Fibroblast of the aortic adventitia (primary cell): Measurements from ENCODE around the gene ALK. TPM values are rescaled to one million over a fixed set of nuclear protein-coding genes. Genes with fewer than 3 reads are reported as not detected.

ENCODE experiments used
- DNase-seq: peaks from one replicate; pipeline ENCODE4 v3.0.0-alpha.2; 2010; ENCODE audit warnings: low read depth
- H3K4me3 ChIP-seq: 2 replicates; pipeline ENCODE4 v1.5.1; 2011; ENCODE audit warnings: low read depth, mild to moderate bottlenecking, control low read depth, low read length, moderate library complexity
- total RNA-seq: library from RNA; depleted of rRNA; stranded (reverse); fragments of >200 nt; gene quantifications from 2 replicates; pipeline ENCODE4 v1.2.3, GENCODE V29; 2012; ENCODE audit warnings: low replicate concordance
- TF ChIP-seq, protein P1 (sequence below): IDR thresholded peaks from 2 replicates; pipeline ENCODE4 v1.5.1; 2011; ENCODE audit warnings: mild to moderate bottlenecking, low read length, control low read depth, inconsistent platforms; ENCODE audit not compliant: insufficient read depth

ALK gene
- total RNA-seq, 1 donor = 0.27 TPM

GRCh38 chr2:29518010-29518409 lies 403.4 kb downstream of the ALK start:
- TF ChIP-seq, protein P1, sequence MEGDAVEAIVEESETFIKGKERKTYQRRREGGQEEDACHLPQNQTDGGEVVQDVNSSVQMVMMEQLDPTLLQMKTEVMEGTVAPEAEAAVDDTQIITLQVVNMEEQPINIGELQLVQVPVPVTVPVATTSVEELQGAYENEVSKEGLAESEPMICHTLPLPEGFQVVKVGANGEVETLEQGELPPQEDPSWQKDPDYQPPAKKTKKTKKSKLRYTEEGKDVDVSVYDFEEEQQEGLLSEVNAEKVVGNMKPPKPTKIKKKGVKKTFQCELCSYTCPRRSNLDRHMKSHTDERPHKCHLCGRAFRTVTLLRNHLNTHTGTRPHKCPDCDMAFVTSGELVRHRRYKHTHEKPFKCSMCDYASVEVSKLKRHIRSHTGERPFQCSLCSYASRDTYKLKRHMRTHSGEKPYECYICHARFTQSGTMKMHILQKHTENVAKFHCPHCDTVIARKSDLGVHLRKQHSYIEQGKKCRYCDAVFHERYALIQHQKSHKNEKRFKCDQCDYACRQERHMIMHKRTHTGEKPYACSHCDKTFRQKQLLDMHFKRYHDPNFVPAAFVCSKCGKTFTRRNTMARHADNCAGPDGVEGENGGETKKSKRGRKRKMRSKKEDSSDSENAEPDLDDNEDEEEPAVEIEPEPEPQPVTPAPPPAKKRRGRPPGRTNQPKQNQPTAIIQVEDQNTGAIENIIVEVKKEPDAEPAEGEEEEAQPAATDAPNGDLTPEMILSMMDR = no peak
- no peak overlapping the region for H3K4me3 ChIP-seq
- peak; percentile 42 for DNase-seq

- H3K4me3 ChIP-seq = no peak overlapping the region
- DNase-seq = no peak
- TF ChIP-seq, protein P1 = no peak
These were observed 404.0 kb downstream of the ALK start for GRCh38 chr2:29517413-29517812.

- no peak overlapping the region for H3K4me3 ChIP-seq
- TF ChIP-seq, protein P1 = no peak
- DNase-seq = no peak
These were observed 404.6 kb downstream of the ALK start for GRCh38 chr2:29516767-29517166.

GRCh38 chr2:29509878-29510277 lies 411.5 kb downstream of the ALK start:
- DNase-seq = no peak
- no peak overlapping the region for H3K4me3 ChIP-seq
- TF ChIP-seq, protein P1 = no peak

DNA sequence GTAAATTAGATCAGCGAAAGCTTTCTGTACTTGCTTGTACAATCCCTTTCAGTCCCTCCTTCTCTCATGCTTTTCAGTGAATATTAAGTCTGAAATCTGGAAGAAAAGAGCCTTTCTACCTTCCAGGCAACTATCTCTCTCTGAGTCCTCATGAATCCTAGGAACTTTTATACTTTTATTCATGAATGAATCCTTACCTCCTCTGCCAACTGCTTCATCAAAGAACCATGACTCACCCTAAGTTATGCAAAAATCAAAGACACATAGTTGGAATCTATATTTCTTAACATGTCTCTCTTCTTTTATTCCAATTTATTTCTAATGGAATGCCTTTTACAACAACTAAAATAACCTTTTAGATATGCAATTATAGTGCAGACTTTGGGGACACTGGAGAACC lies 412.0 kb downstream of the ALK start:
- TF ChIP-seq, protein P1 = no peak
- peak; percentile 46 for DNase-seq
- no peak overlapping the region for H3K4me3 ChIP-seq

GRCh38 chr2:29504746-29505145 lies 416.6 kb downstream of the ALK start:
- DNase-seq = no peak
- H3K4me3 ChIP-seq = no peak overlapping the region
- TF ChIP-seq, protein P1 = no peak

DNA sequence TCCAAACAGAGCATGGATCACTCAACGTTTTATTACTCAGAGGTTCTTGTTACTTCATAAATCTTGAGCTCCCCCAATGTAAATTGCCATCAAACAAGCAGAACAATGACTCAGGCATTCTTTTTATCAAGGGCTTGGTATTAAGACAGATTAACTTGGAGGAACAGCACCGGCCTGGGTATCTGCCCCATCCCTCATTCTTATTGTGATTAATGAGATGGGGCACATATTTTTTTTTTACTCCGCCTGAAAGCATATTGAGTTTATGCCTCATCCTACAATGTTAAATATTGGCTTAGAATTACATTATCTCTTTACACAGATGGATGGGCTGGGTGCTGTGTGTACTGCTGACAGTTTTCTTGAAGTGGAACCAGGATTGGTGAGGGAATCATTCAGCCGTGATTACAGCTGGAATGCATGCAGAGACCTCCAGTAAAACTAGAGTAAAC lies 418.9 kb downstream of the ALK start:
- peak; percentile 11 for DNase-seq
- no peak overlapping the region for H3K4me3 ChIP-seq
- TF ChIP-seq, protein P1 = no peak
